Measurements from ENCODE around the gene PHLDB2.

Gene PHLDB2

GRCh38 chr3:111926266-111926676 is 67.2 kb downstream of the PHLDB2 start:
- DNase-seq (ENCODE audit: low spot score) = no peak

- no peak for DNase-seq (ENCODE audit: low spot score)
Measured at GRCh38 chr3:111928613-111929012, 69.5 kb downstream of the PHLDB2 start.

GRCh38 chr3:111929484-111929883 is 70.4 kb downstream of the PHLDB2 start:
- DNase-seq (ENCODE audit: low spot score) = no peak

- no peak for DNase-seq (ENCODE audit: low spot score)
Measured at GRCh38 chr3:111932946-111933345, 73.9 kb downstream of the PHLDB2 start.

GRCh38 chr3:111936191-111936841 is 77.3 kb downstream of the PHLDB2 start:
- DNase-seq (ENCODE audit: low spot score) = no peak

- no peak for DNase-seq (ENCODE audit: low spot score)
Measured at GRCh38 chr3:111936967-111937366, 77.9 kb downstream of the PHLDB2 start.

GRCh38 chr3:111937871-111938270 is 78.8 kb downstream of the PHLDB2 start:
- DNase-seq (ENCODE audit: low spot score) = no peak

GRCh38 chr3:111939873-111940272 is 80.8 kb downstream of the PHLDB2 start:
- DNase-seq (ENCODE audit: low spot score) = no peak

GRCh38 chr3:111943533-111943932 is 84.5 kb downstream of the PHLDB2 start:
- no peak for DNase-seq (ENCODE audit: low spot score)

GRCh38 chr3:111944372-111944771 is 85.3 kb downstream of the PHLDB2 start:
- DNase-seq (ENCODE audit: low spot score) = no peak

- DNase-seq (ENCODE audit: low spot score) = no peak
Measured at GRCh38 chr3:111947231-111947630, 88.2 kb downstream of the PHLDB2 start.

- no peak for DNase-seq (ENCODE audit: low spot score)
Measured at GRCh38 chr3:111948786-111949185, 89.7 kb downstream of the PHLDB2 start.

GRCh38 chr3:111949712-111950111 is 90.6 kb downstream of the PHLDB2 start:
- DNase-seq (ENCODE audit: low spot score) = no peak

- DNase-seq (ENCODE audit: low spot score) = no peak
Measured at GRCh38 chr3:111951032-111951431, 92.0 kb downstream of the PHLDB2 start.

- no peak for DNase-seq (ENCODE audit: low spot score)
Measured at GRCh38 chr3:111952086-111952485, 93.0 kb downstream of the PHLDB2 start.

- no peak for DNase-seq (ENCODE audit: low spot score)
Measured at GRCh38 chr3:111952866-111953450, 93.9 kb downstream of the PHLDB2 start.

- DNase-seq (ENCODE audit: low spot score) = no peak
Measured at GRCh38 chr3:111954228-111954990, 95.3 kb downstream of the PHLDB2 start.

GRCh38 chr3:111955876-111956275 is 96.8 kb downstream of the PHLDB2 start:
- DNase-seq (ENCODE audit: low spot score) = no peak

- DNase-seq (ENCODE audit: low spot score) = no peak
Measured at GRCh38 chr3:111956449-111956848, 97.4 kb downstream of the PHLDB2 start.

- DNase-seq (ENCODE audit: low spot score) = no peak
Measured at GRCh38 chr3:111956995-111957734, 98.1 kb downstream of the PHLDB2 start.

- peak; percentile 9 for DNase-seq (ENCODE audit: low spot score)
Measured at GRCh38 chr3:111961461-111962164, 102.5 kb downstream of the PHLDB2 start.

- DNase-seq (ENCODE audit: low spot score) = no peak
Measured at GRCh38 chr3:111963424-111963823, 104.4 kb downstream of the PHLDB2 start.
